Measurements from ENCODE around the gene ZBBX. TPM values are rescaled to one million over a fixed set of nuclear protein-coding genes. Genes with fewer than 3 reads are reported as not detected.

The ZBBX gene
- polyA plus RNA-seq, 1 of the 3 experiments (the other 2 are of a cell fraction): 0.18 TPM

- Histone ChIP-seq H3F3A (replicated peaks; ENCODE audit: insufficient read depth) (no peaks in the 10 kb centered on the region), H3K4me3 (ENCODE audit: low read depth in 2 of 2, low read length in 1 of 2) (no peak overlapping the region), H3K27me3 (ENCODE audit: insufficient read depth) (no peaks in the 10 kb centered on the region), H3K27ac (ENCODE audit: low read depth in 2 of 2, low read length in 1 of 2) (no peak overlapping the region), H3K36me3 (replicated peaks in 1 of 2; ENCODE audit: control insufficient read depth in 1 of 2, insufficient read depth in 2 of 2, low read length in 1 of 2) (no peaks in the 10 kb centered on the region), H3K4me1 (ENCODE audit: control insufficient read depth in 1 of 2, insufficient read depth in 2 of 2, low read depth in 1 of 2, low read length in 1 of 2) (no peaks in the 10 kb centered on the region), H3K9ac (no peak overlapping the region), H2AFZ (ENCODE audit: low read depth) (no peak overlapping the region), H3K9me3 (no peaks in the 10 kb centered on the region), H4K20me1 (ENCODE audit: insufficient read depth) (no peaks in the 10 kb centered on the region), H3K4me2 (no peak overlapping the region), H3K9me2 (no peaks in the 10 kb centered on the region), H3K79me2 (ENCODE audit: insufficient read depth) (no peaks in the 10 kb centered on the region)
- no peak for DNase-seq
- POLR2A ChIA-PET: no interaction called here
- CTCF ChIA-PET: no interaction called here
- WGBS (ENCODE audit: low lambda C conversion rate): 19% methylated on average over 7 of the region's 7 CpGs
- TF ChIP-seq EZH2phosphoT487 (IDR thresholded peaks at IDR 0.05; ENCODE audit: borderline replicate concordance, low read depth) (no peak), USF1 (IDR thresholded peaks at IDR 0.05; ENCODE audit: borderline replicate concordance, low read depth) (no peak), ZBTB33 (IDR thresholded peaks at IDR 0.05; ENCODE audit: borderline replicate concordance, low read depth) (no peak), JUND (IDR thresholded peaks at IDR 0.05) (no peak), TAF1 (IDR thresholded peaks at IDR 0.05; ENCODE audit: borderline replicate concordance, low read depth, low read length) (no peak), NFIC (IDR thresholded peaks at IDR 0.05; ENCODE audit: borderline replicate concordance) (no peak), RCOR1 (IDR thresholded peaks at IDR 0.05; ENCODE audit: low read length) (no peak), FOSL2 (IDR thresholded peaks at IDR 0.05; ENCODE audit: borderline replicate concordance, low read depth) (no peak), MEF2A (IDR thresholded peaks at IDR 0.05; ENCODE audit: borderline replicate concordance, low read depth) (no peak)
- TF ChIP-seq, protein P1, sequence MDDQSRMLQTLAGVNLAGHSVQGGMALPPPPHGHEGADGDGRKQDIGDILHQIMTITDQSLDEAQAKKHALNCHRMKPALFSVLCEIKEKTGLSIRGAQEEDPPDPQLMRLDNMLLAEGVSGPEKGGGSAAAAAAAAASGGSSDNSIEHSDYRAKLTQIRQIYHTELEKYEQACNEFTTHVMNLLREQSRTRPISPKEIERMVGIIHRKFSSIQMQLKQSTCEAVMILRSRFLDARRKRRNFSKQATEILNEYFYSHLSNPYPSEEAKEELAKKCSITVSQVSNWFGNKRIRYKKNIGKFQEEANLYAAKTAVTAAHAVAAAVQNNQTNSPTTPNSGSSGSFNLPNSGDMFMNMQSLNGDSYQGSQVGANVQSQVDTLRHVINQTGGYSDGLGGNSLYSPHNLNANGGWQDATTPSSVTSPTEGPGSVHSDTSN (IDR thresholded peaks at IDR 0.05): no peak
Observed at GRCh38 chr3:167274141-167274874, 105.8 kb downstream of the ZBBX start.

DNA sequence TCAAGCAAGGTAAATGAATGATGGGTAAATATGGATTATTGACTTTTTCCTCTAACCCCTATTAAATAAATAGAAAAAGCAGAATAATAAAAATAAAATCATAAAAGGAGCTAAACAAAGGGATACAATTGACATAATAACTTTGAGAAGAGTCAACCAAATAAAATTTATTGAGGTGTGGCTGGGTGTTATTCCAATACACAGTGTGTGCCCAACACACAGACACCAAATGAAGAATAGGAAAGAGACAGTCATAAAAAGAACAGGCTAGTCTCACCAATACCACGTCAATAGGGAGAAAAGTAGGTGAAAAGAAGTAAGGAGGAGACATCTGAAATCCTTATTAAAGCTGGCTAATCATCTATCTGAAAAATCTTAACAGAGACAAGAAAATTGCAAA is 127.1 kb downstream of the ZBBX start:
- no peaks in the 10 kb centered on the region for H3F3A ChIP-seq (replicated peaks; ENCODE audit: insufficient read depth)
- H3K27me3 ChIP-seq (ENCODE audit: insufficient read depth): no peaks in the 10 kb centered on the region
- no peaks in the 10 kb centered on the region for H3K79me2 ChIP-seq (ENCODE audit: insufficient read depth)
- TF ChIP-seq, protein P2, sequence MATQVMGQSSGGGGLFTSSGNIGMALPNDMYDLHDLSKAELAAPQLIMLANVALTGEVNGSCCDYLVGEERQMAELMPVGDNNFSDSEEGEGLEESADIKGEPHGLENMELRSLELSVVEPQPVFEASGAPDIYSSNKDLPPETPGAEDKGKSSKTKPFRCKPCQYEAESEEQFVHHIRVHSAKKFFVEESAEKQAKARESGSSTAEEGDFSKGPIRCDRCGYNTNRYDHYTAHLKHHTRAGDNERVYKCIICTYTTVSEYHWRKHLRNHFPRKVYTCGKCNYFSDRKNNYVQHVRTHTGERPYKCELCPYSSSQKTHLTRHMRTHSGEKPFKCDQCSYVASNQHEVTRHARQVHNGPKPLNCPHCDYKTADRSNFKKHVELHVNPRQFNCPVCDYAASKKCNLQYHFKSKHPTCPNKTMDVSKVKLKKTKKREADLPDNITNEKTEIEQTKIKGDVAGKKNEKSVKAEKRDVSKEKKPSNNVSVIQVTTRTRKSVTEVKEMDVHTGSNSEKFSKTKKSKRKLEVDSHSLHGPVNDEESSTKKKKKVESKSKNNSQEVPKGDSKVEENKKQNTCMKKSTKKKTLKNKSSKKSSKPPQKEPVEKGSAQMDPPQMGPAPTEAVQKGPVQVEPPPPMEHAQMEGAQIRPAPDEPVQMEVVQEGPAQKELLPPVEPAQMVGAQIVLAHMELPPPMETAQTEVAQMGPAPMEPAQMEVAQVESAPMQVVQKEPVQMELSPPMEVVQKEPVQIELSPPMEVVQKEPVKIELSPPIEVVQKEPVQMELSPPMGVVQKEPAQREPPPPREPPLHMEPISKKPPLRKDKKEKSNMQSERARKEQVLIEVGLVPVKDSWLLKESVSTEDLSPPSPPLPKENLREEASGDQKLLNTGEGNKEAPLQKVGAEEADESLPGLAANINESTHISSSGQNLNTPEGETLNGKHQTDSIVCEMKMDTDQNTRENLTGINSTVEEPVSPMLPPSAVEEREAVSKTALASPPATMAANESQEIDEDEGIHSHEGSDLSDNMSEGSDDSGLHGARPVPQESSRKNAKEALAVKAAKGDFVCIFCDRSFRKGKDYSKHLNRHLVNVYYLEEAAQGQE (IDR thresholded peaks at IDR 0.05; ENCODE audit: low read depth, low read length): no peak
- TF ChIP-seq USF1 (IDR thresholded peaks at IDR 0.05; ENCODE audit: borderline replicate concordance, low read depth): no peak
- TF ChIP-seq TEAD4 (IDR thresholded peaks at IDR 0.05; ENCODE audit: borderline replicate concordance, insufficient read depth): no peak
- TF ChIP-seq RFX5 (IDR thresholded peaks at IDR 0.05; ENCODE audit: low read length): no peak
- TF ChIP-seq JUND (IDR thresholded peaks at IDR 0.05): no peak
- no peak for TF ChIP-seq RXRA (IDR thresholded peaks at IDR 0.05; ENCODE audit: borderline replicate concordance, low read depth)
- TF ChIP-seq CHD2 (IDR thresholded peaks at IDR 0.05; ENCODE audit: low read length, partially characterized antibody): no peak
- TF ChIP-seq FOSL2 (IDR thresholded peaks at IDR 0.05; ENCODE audit: borderline replicate concordance, low read depth): no peak
- TF ChIP-seq, protein P3, sequence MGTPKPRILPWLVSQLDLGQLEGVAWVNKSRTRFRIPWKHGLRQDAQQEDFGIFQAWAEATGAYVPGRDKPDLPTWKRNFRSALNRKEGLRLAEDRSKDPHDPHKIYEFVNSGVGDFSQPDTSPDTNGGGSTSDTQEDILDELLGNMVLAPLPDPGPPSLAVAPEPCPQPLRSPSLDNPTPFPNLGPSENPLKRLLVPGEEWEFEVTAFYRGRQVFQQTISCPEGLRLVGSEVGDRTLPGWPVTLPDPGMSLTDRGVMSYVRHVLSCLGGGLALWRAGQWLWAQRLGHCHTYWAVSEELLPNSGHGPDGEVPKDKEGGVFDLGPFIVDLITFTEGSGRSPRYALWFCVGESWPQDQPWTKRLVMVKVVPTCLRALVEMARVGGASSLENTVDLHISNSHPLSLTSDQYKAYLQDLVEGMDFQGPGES (IDR thresholded peaks at IDR 0.05; ENCODE audit: low read depth, low read length): no peak
- H3K4me3 ChIP-seq (ENCODE audit: low read depth in 2 of 2, low read length in 1 of 2): no peak overlapping the region
- H2AFZ ChIP-seq (ENCODE audit: low read depth): no peak overlapping the region
- H3K9me2 ChIP-seq: no peaks in the 10 kb centered on the region
- DNase-seq: no peak
- H3K36me3 ChIP-seq (replicated peaks in 1 of 2; ENCODE audit: control insufficient read depth in 1 of 2, insufficient read depth in 2 of 2, low read length in 1 of 2): no peaks in the 10 kb centered on the region
- no peak overlapping the region for H3K27ac ChIP-seq (ENCODE audit: low read depth in 2 of 2, low read length in 1 of 2)
- ChIA-PET POLR2A (no interaction called here), CTCF (no interaction called here)
- no peak overlapping the region for H3K9ac ChIP-seq
- H3K4me2 ChIP-seq: no peak overlapping the region
- H4K20me1 ChIP-seq (ENCODE audit: insufficient read depth): no peaks in the 10 kb centered on the region
- 0% methylated on average over 1 of the region's 1 CpG for WGBS (ENCODE audit: low lambda C conversion rate)
- H3K4me1 ChIP-seq (ENCODE audit: control insufficient read depth in 1 of 2, insufficient read depth in 2 of 2, low read depth in 1 of 2, low read length in 1 of 2): no peaks in the 10 kb centered on the region
- no peaks in the 10 kb centered on the region for H3K9me3 ChIP-seq
